Stimulated activated CD8-positive, alpha-beta memory T cell treated with anti-CD3 and anti-CD28 coated beads, Interleukin-15, amount 100 ng/mL, for 4 hours (primary cell): ENCODE data around the gene STAU1.
"Not testable (repeated sequence)": the region's sequence is repeated elsewhere in the genome, so short reads cannot be mapped to it uniquely, and the experiment has no call there.

Experiments used
- DNase-seq, 2 donors: peaks; one replicate each; pipeline ENCODE4 v3.0.0-alpha.2; 2020; ENCODE audit warnings: low read depth in 2 of 2

Gene STAU1

GRCh38 chr20:49165611-49166010 is 22.5 kb downstream of the STAU1 start:
- no peak for DNase-seq

- no peak for DNase-seq
These were observed 24.4 kb downstream of the STAU1 start for GRCh38 chr20:49163696-49164095.

DNA sequence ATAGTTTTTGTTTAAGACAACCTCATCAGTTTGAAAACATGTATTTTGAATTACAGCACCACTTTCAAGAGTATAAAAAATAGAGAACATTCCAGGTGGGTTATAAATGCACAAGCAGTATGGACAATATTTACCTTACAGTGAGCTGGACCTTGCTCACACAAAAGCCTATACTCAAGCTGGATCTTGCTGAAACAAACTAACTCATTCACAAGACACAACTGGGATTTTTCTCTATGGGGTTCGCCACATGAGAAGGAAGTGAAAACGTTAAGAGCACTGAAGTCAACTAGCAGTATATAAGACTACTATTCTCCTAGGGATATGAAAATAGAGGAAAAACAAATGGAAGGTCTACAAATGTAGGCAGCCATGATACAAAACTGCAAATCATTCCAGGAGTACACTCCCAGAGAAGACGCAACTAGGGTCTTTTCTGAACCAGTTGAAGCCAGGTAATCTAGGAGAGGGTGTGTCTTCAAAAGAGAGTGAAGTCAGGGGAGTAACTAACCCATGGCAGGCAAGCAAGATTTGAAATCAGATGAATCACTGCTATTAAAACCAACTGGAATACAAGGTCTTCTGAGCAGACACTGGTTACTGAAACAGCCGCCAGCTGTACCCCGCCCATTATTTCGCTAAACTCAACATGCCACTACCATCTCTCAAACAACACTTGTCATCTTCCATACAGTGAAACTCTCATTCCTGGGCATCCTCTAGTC is 26.5 kb downstream of the STAU1 start:
- DNase-seq: no peak

DNA sequence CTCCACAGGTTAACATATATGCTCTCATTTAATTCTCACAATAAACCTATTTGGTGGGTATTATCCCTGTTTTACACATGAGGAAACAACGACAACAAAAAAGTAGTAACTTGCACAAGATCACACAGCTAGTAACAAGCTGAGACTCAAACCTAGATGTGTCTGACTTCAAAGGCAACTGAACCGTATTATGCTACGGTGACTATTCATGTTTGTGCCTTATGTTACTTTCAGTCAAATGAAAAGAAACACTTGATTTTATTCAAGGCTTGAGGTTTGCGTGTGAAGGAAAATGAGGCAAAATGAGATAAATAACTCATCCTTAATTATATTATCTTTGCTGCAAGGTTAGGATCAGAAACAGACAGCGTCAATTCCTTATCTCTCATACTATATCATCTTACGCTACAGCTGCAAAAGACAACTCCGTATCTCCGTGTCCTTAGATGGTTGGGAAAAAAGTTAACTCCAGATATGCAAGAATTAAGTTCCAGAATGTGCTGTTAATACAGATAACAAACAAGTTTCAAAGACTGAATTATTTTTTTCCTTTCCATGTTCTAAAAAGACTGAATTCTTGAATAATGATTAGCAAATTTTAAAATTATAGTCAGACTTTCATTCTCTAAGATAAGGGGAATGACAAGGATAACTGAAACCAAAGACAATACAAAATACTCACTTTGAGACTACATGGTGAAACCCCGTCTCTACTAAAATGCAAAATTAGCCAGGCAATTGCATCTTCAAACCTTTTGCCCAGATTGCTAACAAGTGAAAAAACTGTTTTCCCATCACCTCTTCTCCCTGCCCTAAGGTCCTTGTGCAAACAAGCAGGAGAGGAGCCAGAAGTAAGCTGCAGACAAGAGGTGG is 27.8 kb downstream of the STAU1 start:
- no peak for DNase-seq

DNA sequence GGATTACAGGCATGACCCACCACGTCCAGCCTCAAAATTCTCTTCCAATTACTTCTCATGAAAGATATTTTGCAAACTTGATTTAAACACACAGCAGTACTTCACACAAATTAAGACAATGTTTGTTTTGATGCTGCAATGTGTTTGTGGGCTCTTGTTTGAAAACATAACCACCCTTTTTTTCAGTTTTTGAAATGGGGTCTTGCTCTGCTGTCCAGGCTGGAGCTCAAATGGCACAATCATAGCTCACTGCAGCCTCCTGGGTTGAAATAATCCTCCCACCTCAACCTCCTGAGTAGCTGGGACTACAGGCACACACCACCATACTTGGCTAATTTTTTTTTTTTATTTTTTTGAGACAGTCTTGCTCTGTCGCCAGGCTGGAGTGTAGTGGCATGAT is 31.0 kb downstream of the STAU1 start:
- DNase-seq: no peak

GRCh38 chr20:49156481-49156880 is 31.7 kb downstream of the STAU1 start:
- DNase-seq: no peak

GRCh38 chr20:49151436-49151835 is 36.7 kb downstream of the STAU1 start:
- no peak for DNase-seq

GRCh38 chr20:49149281-49150045 is 38.7 kb downstream of the STAU1 start:
- no peak for DNase-seq

- no peak for DNase-seq
These were observed 39.5 kb downstream of the STAU1 start for GRCh38 chr20:49148601-49149000.

DNA sequence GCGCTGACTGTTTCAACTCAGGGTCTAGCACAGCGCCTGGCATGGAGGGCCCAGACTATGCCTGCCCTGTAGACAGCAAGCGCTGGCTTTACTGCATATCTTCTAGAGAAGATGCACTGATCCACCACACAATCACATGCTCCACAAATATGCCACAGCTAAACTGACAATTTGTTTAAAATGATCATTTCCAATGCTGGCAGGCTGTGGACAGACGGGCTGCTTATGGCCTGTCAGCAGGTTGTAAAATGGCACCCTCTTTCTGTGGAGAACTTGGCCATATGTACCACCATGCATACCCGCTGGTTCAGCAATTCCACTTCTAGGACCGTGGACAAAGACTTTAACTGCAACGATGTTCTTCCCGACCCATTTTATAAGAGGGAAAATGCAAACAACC is 40.8 kb downstream of the STAU1 start:
- DNase-seq: no peak

DNA sequence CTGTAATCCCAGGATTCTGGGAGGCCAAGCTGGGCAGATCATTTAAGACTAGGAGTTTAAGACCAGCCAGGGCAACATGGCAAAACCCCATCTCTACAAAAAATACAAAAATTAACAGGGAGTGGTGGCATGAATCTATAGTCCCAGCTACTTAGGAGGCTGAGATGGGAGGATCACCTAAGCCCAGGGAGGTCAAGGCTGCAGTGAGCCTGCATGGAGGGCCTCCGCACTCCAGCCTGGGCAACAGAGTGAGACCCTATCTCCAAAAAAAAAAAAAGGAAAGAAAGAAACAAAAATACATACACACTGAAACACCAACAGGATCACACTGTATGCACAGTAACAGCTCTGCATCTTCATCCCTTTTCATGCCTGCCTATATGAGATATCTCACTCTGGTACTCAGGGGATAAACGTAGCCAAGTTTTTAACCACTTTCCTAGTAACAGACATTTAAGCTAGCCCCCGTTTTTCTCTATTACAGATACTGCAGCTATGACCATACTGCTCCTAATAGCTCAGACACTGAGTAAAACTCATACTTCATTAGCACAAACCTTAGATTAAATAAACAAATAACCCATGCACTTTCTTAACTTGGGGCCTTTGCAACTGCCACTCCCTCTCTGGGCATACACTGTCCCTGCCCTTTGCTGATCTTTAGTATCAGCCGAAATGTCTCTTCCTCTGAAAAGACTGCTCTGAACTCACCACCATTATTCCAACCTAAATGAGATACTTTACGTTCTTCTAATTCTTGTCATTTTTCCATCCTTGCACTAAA is 41.5 kb downstream of the STAU1 start:
- DNase-seq: no peak

GRCh38 chr20:49140834-49141233 is 47.3 kb downstream of the STAU1 start:
- no peak for DNase-seq

DNA sequence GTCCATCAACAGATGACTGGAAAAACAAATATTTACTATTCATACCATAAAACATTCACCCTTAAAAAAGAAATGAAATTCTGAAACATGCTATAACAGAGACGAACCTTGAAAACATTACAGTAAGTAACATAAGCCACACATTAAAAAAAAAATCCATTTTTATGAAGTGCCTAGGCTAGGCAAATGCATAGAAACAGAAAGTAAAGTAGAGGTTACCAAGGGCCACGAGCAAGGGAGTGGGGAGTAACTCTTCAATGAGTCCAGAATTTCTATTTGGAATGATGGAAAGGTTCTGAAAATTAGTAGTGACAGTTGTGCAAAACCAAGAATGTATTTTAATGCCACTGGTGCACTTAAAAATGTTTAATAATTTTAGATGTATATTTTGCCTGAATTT is 47.7 kb downstream of the STAU1 start:
- no peak for DNase-seq

DNA sequence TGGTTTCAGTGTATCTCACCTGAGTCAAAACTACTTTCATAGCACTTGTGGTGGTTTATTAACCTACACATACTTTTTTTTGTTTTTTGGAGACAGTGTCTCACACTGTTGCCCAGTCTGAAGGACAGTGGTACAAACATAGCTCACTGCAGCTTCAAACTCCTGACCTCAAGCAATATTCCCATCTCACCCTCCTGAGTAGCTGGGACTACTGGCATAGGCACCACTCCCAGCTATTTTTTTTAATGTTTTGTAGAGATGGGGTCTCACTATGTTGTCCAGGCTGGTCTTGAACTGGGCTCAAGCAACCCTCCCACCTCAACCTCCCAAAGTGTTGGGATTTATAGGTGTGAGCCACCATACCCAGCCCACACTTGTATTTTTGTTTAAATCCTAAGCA is 49.7 kb downstream of the STAU1 start:
- no peak for DNase-seq

DNA sequence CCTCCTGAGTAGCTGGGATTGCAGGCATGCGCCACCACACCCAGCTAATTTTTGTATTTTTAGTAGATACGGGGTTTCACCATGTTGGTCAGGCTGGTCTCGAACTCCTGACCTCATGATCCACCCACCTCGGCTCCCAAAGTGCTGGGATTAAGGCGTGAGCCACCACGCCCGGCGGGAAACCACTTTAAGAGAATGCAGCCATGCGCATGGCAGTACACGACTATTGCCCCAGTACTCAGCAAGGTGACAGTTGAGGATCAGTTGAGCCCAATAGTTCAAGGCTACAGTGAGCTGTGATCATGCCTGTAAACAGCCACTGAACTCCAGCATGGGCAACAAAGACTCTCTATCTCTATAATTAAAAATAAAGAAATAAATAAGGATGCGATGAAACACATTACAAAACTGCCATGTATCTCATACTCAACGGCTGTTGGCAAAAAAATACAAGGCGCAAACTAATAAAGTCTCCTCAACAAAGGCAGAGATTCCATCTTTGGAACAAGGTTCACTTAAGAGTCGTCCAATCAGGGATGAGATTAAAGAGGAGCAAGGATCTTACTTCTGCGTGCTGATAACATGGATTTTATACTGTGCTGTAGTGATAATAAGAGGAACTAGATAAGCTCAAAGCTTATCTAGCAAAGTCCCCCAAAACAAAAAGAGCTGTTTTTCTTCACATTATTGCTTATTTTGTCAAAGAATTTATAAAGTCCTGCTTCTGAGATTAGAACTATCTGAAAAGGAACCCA is 51.1 kb downstream of the STAU1 start:
- DNase-seq: no peak

- not testable (repeated sequence) for DNase-seq
These were observed 53.3 kb downstream of the STAU1 start for GRCh38 chr20:49134797-49135196.

- no peak for DNase-seq
These were observed 54.6 kb downstream of the STAU1 start for GRCh38 chr20:49133571-49133970.

GRCh38 chr20:49132995-49133478 is 55.1 kb downstream of the STAU1 start:
- no peak for DNase-seq

DNA sequence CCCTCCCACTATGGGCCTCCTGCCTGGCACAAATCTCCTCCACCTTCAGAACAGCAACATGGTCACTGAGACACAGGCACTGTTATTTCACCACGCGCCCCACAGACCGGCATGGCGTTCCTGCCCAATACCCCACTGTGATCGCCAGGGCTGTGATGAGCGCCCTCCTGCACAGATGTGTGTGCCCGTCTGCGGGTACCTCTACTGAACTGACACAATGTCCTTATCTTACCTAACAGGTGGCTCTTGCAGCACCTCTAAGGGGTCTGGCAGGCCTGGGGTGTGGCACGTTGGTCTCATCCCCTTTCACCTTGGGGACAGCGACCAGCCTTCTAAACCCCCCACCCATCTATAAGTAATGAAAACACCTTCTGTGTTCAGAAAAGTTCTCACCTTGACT is 64.2 kb downstream of the STAU1 start:
- no peak for DNase-seq

DNA sequence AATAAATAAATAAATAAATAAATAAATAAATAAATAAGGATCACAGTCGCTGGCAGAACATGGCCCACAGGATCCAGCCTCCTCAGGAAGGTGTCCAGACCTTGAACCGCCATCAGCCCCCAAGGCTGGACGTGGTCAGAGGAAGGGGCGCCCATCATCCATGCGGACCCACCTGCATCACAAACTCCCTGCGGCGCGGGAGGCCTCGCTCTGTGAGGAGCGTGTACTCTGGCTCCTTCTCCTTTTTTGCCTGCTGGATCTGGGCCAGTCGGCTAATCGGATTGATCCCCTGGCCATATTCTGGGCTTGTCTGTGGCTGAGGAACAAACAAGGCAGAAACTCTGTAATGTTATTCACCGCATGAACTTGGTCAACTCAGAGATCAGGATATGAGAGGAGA is 65.2 kb downstream of the STAU1 start:
- DNase-seq: no peak

- DNase-seq: no peak
These were observed 68.1 kb downstream of the STAU1 start for GRCh38 chr20:49119988-49120387.
